ENCODE data around the gene MIXL1. TPM values are rescaled to one million over a fixed set of nuclear protein-coding genes. Genes with fewer than 3 reads are reported as not detected.
A peak's percentile ranks its signal among the peaks of the same experiment; 100 is the strongest.

Gene MIXL1
- total and polyA plus RNA-seq, 2 of the 13 experiments (the other 11 are each of a cell fraction or from before 2014, with no cell fraction given) = 7.6 to 18.5 TPM

DNA sequence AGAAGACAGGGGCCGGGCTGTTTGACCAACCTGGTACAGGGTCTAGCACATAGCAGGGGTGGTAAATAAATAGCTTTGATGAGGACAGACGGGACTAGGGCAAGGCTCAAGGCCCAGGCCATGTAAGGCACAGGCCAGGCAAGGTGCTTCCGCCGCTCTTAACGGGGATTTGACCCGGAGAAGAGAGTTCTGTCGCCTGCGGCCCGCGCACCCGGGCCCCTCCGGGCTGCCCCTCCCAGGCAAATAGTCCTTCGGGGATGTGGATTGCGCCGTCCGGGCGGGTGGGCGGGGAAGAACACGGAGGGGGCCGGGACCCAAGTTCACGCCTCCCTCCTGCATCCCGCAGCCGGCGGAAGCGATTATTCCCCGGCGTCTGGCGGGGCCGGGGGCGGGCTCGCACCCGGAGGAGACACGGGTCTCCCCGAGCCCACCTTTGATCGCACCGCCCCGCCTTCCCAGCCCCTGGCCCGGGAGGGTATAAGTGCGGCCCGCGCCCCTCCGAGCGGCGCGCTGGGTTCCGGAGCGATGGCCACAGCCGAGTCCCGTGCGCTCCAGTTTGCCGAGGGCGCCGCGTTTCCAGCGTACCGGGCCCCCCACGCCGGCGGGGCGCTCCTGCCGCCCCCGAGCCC lies at the start of gene MIXL1 (continued):
- TF ChIP-seq, protein P1, sequence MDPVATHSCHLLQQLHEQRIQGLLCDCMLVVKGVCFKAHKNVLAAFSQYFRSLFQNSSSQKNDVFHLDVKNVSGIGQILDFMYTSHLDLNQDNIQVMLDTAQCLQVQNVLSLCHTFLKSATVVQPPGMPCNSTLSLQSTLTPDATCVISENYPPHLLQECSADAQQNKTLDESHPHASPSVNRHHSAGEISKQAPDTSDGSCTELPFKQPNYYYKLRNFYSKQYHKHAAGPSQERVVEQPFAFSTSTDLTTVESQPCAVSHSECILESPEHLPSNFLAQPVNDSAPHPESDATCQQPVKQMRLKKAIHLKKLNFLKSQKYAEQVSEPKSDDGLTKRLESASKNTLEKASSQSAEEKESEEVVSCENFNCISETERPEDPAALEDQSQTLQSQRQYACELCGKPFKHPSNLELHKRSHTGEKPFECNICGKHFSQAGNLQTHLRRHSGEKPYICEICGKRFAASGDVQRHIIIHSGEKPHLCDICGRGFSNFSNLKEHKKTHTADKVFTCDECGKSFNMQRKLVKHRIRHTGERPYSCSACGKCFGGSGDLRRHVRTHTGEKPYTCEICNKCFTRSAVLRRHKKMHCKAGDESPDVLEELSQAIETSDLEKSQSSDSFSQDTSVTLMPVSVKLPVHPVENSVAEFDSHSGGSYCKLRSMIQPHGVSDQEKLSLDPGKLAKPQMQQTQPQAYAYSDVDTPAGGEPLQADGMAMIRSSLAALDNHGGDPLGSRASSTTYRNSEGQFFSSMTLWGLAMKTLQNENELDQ (CRISPR knock-in tag; IDR thresholded peaks at IDR 0.05; ENCODE audit: borderline replicate concordance) = no peak
- TF ChIP-seq ZNF678 (CRISPR knock-in tag; IDR thresholded peaks at IDR 0.05) (no peak), SRY (CRISPR knock-in tag; IDR thresholded peaks at IDR 0.05) (peak; percentile 24; the same call in 1 of the 2 replicates), IRF2 (CRISPR knock-in tag; IDR thresholded peaks at IDR 0.05) (no peak), ZNF605 (CRISPR knock-in tag; IDR thresholded peaks at IDR 0.05) (peak; percentile 71; the same call in 1 of the 2 replicates), GLI4 (CRISPR knock-in tag; IDR thresholded peaks at IDR 0.05; ENCODE audit: borderline replicate concordance) (no peak), SOX6 (IDR thresholded peaks at IDR 0.05) (no peak), SOX6 (CRISPR knock-in tag; IDR thresholded peaks at IDR 0.05) (peak; percentile 67; the same call in 1 of the 2 replicates), XRCC5 (optimal IDR thresholded peaks at IDR 0.05; ENCODE audit: low read length) (no peak), SMYD3 (CRISPR knock-in tag; IDR thresholded peaks at IDR 0.05) (no peak), NFE2L1 (CRISPR knock-in tag; IDR thresholded peaks at IDR 0.05; ENCODE audit: borderline replicate concordance) (no peak), STAT5B (CRISPR knock-in tag; IDR thresholded peaks at IDR 0.05) (no peak), CBX5 (CRISPR knock-in tag; IDR thresholded peaks at IDR 0.05; ENCODE audit: borderline replicate concordance) (no peak)
- TF ChIP-seq, protein P2, sequence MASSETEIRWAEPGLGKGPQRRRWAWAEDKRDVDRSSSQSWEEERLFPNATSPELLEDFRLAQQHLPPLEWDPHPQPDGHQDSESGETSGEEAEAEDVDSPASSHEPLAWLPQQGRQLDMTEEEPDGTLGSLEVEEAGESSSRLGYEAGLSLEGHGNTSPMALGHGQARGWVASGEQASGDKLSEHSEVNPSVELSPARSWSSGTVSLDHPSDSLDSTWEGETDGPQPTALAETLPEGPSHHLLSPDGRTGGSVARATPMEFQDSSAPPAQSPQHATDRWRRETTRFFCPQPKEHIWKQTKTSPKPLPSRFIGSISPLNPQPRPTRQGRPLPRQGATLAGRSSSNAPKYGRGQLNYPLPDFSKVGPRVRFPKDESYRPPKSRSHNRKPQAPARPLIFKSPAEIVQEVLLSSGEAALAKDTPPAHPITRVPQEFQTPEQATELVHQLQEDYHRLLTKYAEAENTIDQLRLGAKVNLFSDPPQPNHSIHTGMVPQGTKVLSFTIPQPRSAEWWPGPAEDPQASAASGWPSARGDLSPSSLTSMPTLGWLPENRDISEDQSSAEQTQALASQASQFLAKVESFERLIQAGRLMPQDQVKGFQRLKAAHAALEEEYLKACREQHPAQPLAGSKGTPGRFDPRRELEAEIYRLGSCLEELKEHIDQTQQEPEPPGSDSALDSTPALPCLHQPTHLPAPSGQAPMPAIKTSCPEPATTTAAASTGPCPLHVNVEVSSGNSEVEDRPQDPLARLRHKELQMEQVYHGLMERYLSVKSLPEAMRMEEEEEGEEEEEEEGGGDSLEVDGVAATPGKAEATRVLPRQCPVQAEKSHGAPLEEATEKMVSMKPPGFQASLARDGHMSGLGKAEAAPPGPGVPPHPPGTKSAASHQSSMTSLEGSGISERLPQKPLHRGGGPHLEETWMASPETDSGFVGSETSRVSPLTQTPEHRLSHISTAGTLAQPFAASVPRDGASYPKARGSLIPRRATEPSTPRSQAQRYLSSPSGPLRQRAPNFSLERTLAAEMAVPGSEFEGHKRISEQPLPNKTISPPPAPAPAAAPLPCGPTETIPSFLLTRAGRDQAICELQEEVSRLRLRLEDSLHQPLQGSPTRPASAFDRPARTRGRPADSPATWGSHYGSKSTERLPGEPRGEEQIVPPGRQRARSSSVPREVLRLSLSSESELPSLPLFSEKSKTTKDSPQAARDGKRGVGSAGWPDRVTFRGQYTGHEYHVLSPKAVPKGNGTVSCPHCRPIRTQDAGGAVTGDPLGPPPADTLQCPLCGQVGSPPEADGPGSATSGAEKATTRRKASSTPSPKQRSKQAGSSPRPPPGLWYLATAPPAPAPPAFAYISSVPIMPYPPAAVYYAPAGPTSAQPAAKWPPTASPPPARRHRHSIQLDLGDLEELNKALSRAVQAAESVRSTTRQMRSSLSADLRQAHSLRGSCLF (CRISPR knock-in tag; IDR thresholded peaks at IDR 0.05; ENCODE audit: borderline replicate concordance) = no peak
- TF ChIP-seq, protein P3, sequence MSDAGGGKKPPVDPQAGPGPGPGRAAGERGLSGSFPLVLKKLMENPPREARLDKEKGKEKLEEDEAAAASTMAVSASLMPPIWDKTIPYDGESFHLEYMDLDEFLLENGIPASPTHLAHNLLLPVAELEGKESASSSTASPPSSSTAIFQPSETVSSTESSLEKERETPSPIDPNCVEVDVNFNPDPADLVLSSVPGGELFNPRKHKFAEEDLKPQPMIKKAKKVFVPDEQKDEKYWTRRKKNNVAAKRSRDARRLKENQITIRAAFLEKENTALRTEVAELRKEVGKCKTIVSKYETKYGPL (CRISPR knock-in tag; IDR thresholded peaks at IDR 0.05) = no peak
- TF ChIP-seq, protein P4, sequence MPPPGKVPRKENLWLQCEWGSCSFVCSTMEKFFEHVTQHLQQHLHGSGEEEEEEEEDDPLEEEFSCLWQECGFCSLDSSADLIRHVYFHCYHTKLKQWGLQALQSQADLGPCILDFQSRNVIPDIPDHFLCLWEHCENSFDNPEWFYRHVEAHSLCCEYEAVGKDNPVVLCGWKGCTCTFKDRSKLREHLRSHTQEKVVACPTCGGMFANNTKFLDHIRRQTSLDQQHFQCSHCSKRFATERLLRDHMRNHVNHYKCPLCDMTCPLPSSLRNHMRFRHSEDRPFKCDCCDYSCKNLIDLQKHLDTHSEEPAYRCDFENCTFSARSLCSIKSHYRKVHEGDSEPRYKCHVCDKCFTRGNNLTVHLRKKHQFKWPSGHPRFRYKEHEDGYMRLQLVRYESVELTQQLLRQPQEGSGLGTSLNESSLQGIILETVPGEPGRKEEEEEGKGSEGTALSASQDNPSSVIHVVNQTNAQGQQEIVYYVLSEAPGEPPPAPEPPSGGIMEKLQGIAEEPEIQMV (CRISPR knock-in tag; IDR thresholded peaks at IDR 0.05; ENCODE audit: low read depth) = no peak
